Parathyroid adenoma (tissue), 2 donors: ENCODE data around the gene AFMID.

Experiments
- H2AFZ ChIP-seq: fragments of 300-600 bp; sonication (generic); one replicate; pipeline ENCODE4 v1.7.0; 2017; ENCODE audit warnings: antibody characterized with exemption, mild to moderate bottlenecking
- H3K27ac ChIP-seq: fragments of 300-600 bp; sonication (generic); one replicate; pipeline ENCODE4 v1.7.0; 2017
- H3K27me3 ChIP-seq: fragments of 300-600 bp; sonication (generic); one replicate; pipeline ENCODE4 v1.7.0; 2017; ENCODE audit warnings: low read length; ENCODE audit not compliant: control insufficient read depth, insufficient read depth
- H3K36me3 ChIP-seq: fragments of 300-600 bp; sonication (generic); one replicate; pipeline ENCODE4 v1.7.0; 2017; ENCODE audit warnings: low read length; ENCODE audit not compliant: control insufficient read depth, insufficient read depth
- H3K4me1 ChIP-seq: fragments of 300-600 bp; sonication (generic); one replicate; pipeline ENCODE4 v1.7.0; 2017; ENCODE audit warnings: control low read depth
- H3K4me2 ChIP-seq: fragments of 300-600 bp; sonication (generic); one replicate; pipeline ENCODE4 v1.7.0; 2017; ENCODE audit warnings: low read length
- H3K4me3 ChIP-seq: fragments of 300-600 bp; sonication (generic); one replicate; pipeline ENCODE4 v1.7.0; 2017; ENCODE audit warnings: low read depth, low read length
- H3K79me2 ChIP-seq: fragments of 300-600 bp; sonication (generic); one replicate; pipeline ENCODE4 v1.7.0; 2017; ENCODE audit warnings: control low read depth
- H3K9ac ChIP-seq: fragments of 300-600 bp; sonication (generic); one replicate; pipeline ENCODE4 v1.7.0; 2017; ENCODE audit warnings: mild to moderate bottlenecking
- H3K9me3 ChIP-seq: fragments of 300-600 bp; sonication (generic); one replicate; pipeline ENCODE4 v1.7.0; 2017; ENCODE audit warnings: low read length; ENCODE audit not compliant: control insufficient read depth
- CTCF ChIP-seq: fragments of 300-600 bp; sonication (generic); IDR thresholded peaks from one replicate; pipeline ENCODE4 v1.7.0; 2017; ENCODE audit warnings: antibody characterized with exemption, mild to moderate bottlenecking
- donor health status: primary hyperparathyroidism.

AFMID gene

GRCh38 chr17:78228176-78228575 is 41.0 kb downstream of the AFMID start:
- peaks cover 7% of the 10 kb centered on the region for H3K27me3 ChIP-seq
- no peaks in the 10 kb centered on the region for H3K79me2 ChIP-seq
- H3K36me3 ChIP-seq = no peaks in the 10 kb centered on the region
- no peak overlapping the region for H2AFZ ChIP-seq
- H3K4me1 ChIP-seq = no peaks in the 10 kb centered on the region
- no peak overlapping the region for H3K9ac ChIP-seq
- no peak overlapping the region for H3K4me2 ChIP-seq
- H3K9me3 ChIP-seq = no peaks in the 10 kb centered on the region
- no peak overlapping the region for H3K27ac ChIP-seq
- TF ChIP-seq CTCF = no peak
- no peak overlapping the region for H3K4me3 ChIP-seq

DNA sequence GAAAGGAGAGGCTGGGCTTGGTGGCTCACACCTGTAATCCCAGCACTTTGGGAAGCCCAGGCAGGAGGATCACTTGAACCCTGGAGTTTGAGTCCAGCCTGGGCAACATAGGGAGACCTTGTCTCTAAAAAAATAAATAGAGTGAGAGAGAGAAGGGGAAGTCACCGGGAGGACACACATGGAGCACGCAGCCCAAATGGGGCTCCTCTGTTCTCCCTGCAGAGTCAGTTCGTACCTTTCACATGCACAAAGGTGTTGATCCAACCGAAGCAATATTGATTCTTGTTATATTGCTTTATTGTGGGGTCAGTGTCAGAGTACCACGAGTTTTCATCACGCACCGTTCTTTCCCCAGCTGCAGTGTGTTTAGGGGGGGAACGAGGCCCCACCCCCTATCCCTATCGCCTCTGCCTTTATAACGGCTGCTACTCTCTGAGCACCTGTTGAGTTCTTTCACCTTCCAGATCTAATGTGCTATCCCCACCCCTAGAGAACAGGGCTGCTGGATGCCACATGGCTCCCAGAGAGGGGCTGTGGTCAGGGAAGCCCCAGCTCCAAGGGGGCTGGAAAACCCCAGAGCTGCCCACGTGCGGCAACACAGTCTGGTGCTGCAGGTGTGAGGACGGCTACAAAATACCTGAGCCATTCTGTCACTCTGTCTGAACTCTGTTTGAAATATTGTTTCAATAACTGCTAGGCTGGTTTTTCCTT is 43.2 kb downstream of the AFMID start:
- no peak overlapping the region for H3K9ac ChIP-seq
- no peak overlapping the region for H2AFZ ChIP-seq
- H3K36me3 ChIP-seq = no peaks in the 10 kb centered on the region
- no peaks in the 10 kb centered on the region for H3K4me1 ChIP-seq
- H3K27ac ChIP-seq = no peak overlapping the region
- TF ChIP-seq CTCF = no peak
- H3K4me2 ChIP-seq = no peak overlapping the region
- H3K4me3 ChIP-seq = no peak overlapping the region
- H3K27me3 ChIP-seq = peaks cover 7% of the 10 kb centered on the region
- H3K79me2 ChIP-seq = no peaks in the 10 kb centered on the region
- no peaks in the 10 kb centered on the region for H3K9me3 ChIP-seq

- Histone ChIP-seq H2AFZ (no peak within 1 kb of the TSS), H3K27me3 (peaks cover 7% of the 10 kb centered on the region), H3K4me2 (no peak within 1 kb of the TSS), H3K36me3 (no peaks in the 10 kb centered on the region), H3K27ac (no peak within 1 kb of the TSS), H3K9me3 (no peaks in the 10 kb centered on the region), H3K79me2 (no peaks in the 10 kb centered on the region), H3K9ac (no peak within 1 kb of the TSS), H3K4me3 (no peak within 1 kb of the TSS), H3K4me1 (no peaks in the 10 kb centered on the region)
- no peak for TF ChIP-seq CTCF
Observed at GRCh38 chr17:78230996-78231935, 44.1 kb downstream of the AFMID start, which contains the start of gene TMEM235. TSS of gene TMEM235 (plus strand) at chr17:78231631. CDS start at chr17:78232024, 393 bp downstream.

GRCh38 chr17:78231991-78232858 is 45.1 kb downstream of the AFMID start:
- no peak overlapping the region for H3K4me3 ChIP-seq
- H3K9ac ChIP-seq = no peak overlapping the region
- no peaks in the 10 kb centered on the region for H3K9me3 ChIP-seq
- no peaks in the 10 kb centered on the region for H3K4me1 ChIP-seq
- peaks cover 7% of the 10 kb centered on the region for H3K27me3 ChIP-seq
- TF ChIP-seq CTCF = no peak
- no peaks in the 10 kb centered on the region for H3K79me2 ChIP-seq
- no peaks in the 10 kb centered on the region for H3K36me3 ChIP-seq
- no peak overlapping the region for H3K27ac ChIP-seq
- H3K4me2 ChIP-seq = no peak overlapping the region
- H2AFZ ChIP-seq = no peak overlapping the region
